ENCODE results near the gene JADE3.

JADE3 gene

DNA sequence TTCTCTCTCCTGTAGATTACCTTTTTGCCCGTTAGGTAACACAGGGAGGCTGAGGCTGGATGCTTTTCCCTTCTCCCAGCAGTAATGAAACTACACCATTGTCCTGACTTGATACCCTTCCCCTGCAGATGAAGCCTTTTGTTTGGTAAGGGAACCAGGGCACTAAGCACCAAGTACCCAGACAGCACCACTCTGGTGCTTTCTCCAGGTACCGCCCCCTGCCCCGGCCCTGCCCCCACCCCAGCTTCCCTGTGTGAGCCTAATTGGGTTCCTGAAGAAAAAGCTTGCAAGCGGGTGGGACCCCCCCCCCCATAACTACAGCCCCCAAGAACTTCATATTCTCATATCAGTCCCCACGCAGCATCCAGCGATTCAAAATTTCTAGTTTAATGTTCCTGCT is 79.8 kb downstream of the JADE3 start:
- in situ Hi-C loops (cut with MboI; ENCODE audit: low sequenced_read_pairs) = no loop called here

DNA sequence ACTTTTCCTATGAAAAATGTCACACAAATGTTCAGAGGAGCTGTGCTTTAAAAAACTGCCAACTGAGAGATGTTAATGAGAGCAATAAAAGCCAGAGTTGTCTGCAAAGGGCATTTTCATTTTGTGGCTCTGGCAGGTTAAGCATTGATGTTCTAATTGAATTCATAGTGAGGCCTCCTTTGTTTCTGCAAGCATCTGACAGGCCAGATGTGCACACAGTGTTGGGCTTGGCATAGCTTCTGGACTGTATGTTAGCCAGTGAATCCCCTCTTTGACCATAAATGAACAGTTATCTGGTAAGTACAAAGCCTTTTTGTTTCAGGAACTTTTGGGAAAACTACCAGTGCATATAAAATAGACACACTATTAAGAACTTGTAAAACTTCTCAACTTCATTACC is 81.9 kb downstream of the JADE3 start:
- in situ Hi-C loops (cut with MboI; ENCODE audit: low sequenced_read_pairs) = no loop called here

DNA sequence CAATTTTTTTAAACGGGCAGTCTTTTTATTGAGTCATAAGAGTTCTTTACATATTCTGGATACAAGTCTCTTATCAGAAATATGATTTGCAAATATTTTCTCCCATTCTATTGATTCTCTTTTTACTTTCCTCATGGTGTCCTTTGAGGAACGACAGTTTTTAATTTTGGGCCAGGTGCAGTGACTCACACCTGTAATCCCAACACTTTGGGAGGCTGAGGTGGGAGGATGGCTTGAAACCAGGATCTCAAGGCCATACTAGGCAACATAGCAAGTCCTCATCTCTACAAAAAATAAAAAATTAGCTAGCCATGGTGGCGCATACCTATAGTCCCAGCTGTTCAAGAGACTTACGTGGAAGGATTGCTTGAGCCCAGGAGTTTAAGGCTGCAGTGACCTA is 99.9 kb downstream of the JADE3 start:
- in situ Hi-C loops (cut with MboI; ENCODE audit: low sequenced_read_pairs) = no loop called here

DNA sequence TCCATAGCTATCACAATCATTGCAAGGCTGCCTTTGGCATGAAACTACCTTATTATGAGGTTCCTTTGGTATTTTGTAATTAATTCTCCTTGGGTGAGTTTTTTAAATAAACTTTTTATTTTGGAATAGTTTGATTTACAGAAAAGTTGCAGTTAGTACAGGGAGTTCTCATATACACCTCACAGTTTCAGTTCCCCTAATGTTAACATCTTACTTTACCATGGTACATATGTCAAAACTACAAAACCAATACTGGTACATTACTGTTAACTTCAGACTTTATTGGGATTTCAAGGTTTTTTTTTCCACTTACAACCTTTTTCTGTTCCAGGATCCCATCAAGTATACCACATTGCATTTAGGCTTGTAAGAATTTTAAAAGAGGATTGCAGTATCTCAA is 114.0 kb downstream of the JADE3 start:
- in situ Hi-C loops (cut with MboI; ENCODE audit: low sequenced_read_pairs) = no loop called here

DNA sequence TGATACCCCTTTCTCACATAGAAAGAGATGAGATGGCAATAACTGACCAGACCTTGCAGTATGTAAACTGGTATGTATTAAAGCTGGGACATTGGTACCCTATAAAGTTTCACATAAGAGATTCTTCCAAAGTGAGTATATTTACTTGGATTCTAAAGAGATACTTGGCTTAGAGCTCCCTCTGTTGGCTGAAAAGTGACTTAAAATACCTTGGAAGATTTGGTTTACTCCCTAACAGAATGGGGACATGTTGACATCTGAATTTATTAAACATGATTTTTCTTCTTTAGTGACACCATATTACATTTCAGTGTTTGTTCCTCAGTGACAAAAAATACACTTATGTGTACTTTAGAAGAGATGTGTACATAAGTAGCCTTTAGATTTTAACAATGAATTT is 118.1 kb downstream of the JADE3 start:
- in situ Hi-C loops (cut with MboI; ENCODE audit: low sequenced_read_pairs) = no loop called here

DNA sequence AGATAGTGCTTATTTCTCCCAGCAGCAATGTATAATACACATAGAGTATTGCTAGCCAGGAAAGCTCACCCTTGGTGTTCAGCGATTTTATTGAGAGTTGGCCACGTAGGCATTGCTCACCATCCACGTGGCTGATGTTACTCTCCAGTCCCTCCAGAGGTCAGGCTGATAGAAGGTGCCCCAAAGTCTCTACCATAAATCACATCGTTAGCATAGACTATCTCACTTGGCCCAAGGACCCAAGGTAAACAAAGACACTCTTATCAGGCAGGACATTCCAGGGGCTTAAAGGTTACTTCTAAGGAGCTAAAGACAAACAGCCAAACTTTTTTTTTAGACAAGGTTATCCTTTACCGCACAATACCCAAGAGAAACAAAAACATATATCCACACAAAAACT is 135.8 kb downstream of the JADE3 start:
- in situ Hi-C loops (cut with MboI; ENCODE audit: low sequenced_read_pairs) = no loop called here

DNA sequence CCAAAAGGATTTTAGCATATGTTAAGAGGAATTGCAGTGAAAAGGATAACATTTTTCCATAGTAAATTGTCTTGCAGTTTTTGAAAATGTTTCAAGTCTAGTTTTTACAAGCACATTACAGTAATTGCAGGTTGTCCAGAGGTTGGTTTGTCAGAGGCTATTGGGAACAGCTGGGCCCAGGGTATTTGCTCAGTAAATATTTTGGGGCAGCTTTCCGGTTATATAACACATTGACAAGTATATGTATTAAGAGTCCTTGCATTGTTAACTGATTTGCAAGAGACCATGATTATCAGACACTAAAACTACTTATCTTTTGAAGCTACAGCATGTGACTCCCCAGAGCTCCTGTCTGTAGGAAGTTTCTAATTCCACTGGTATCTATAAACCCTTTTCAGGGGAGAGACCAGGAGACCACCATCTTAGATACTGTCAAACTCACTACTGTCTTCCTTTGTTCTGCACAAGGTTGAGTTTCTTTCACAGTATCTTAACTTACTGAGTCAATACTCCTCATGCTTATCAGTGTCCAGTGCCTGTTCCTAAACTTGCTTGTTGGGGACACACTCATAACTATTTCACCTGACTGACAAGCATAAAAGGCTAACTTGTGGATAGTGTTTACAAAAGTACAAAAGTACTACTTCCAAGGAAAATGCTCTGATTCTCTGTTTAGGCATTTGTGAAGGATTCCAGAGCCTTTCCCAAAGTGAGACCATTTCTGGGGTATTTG is 147.1 kb downstream of the JADE3 start:
- in situ Hi-C loops (cut with MboI; ENCODE audit: low sequenced_read_pairs) = no loop called here

DNA sequence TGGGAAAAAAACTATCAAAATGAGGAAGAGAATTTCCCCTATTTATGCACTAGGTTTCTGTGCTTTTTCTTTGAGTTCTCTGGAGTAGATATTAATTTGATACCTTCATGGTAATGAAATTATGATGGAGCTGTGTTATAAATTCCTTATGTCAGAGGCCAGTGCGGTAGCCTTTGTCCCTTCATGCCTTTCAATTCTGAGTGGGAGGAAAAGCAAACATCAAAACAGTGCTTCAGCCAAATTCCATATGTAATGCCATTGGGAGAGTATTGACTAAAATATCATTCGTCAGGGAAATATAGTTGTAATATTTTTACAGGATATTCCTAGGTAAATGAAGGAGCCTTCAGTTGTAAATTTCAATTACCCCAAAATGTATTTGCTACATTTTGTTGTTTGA is 148.5 kb downstream of the JADE3 start:
- in situ Hi-C loops (cut with MboI; ENCODE audit: low sequenced_read_pairs) = no loop called here

DNA sequence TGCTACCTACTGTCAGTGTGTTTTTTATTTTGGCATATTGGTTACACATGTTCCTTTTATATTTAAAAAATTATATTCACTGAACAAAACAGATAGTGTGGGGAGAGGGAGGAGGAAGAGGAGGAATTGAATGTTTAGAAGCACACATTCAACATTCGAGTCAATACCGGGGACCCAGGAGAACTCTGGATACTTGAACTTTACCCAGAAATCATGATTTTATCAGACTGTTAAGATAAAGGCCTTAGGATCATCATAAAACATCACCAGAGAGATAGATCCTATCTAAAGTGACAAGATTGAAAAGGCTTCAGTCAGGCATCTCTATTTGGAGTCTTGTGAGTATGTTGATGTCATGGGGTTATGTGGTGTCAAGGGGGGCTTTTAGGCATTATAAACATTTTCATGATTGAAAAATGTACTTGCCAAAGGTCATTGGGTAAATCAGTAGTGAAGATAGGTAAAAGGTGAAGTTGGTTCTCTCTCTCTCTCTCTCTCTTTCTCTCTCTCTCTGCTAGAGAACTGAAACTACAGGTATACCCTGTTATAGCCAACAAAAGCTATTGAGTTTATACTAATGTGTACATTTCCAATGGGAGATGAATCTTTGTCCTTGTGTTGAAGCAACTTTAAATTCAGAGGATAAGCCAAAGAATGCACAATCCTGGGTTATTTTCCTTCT is 149.2 kb downstream of the JADE3 start:
- in situ Hi-C loops (cut with MboI; ENCODE audit: low sequenced_read_pairs) = no loop called here

DNA sequence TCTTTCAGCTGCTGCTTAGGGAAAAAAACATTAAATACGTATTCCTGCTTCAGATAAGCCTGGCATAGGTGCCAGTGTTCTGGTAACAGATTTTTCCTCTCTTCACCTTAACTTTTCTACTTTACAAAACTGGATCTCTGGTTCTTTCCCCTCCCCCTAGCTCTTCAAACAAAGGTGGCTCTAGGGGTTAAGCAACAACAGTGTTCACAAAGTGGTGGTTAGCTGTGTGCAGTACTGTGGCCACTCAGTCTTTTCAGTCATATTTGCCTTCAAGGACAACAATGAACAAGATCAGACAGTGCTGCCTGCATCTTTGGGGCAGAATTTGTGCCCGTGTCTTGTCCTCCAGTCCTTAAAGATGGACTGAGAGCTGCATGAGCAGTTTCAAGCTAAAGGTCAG is 151.0 kb downstream of the JADE3 start:
- in situ Hi-C loops (cut with MboI; ENCODE audit: low sequenced_read_pairs) = no loop called here

DNA sequence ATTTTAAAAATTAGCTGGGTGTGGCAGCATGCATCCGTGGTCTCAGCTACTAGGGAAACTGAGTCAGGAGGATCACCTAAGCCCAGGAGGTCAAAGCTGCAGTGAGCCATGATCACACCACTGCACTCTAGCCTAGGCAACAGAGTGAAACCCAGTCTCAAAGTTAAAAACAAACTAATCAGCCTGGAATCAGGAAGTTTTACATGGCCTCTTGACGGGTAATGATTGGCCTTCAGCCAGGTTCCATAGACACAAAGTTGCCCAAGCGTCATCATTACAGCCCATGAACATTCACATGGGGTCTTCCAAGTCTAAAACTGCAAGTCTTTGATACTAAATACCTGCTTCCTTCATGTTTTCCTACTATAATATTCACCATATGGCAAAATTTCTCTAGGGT is 156.0 kb downstream of the JADE3 start:
- in situ Hi-C loops (cut with MboI; ENCODE audit: low sequenced_read_pairs) = no loop called here

DNA sequence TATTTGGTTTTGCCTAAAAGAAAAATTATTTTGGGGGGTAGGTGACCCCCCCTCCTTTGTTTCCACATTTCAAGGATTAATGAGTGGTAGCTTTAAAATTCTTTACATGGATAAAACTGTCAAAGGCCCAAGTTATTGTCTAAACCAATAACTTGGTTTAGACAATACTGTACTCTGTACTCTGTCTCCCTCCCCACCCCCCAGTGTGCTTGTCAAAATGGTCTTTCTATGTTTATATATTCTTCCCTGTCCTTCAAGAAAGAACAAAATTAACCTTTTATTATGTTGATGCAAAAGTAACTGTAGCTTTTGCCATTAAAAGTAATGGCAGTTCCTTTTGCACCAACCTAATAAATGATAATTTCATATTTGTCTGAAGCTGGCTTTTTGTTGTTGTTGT is 156.5 kb downstream of the JADE3 start:
- in situ Hi-C loops (cut with MboI; ENCODE audit: low sequenced_read_pairs) = no loop called here

DNA sequence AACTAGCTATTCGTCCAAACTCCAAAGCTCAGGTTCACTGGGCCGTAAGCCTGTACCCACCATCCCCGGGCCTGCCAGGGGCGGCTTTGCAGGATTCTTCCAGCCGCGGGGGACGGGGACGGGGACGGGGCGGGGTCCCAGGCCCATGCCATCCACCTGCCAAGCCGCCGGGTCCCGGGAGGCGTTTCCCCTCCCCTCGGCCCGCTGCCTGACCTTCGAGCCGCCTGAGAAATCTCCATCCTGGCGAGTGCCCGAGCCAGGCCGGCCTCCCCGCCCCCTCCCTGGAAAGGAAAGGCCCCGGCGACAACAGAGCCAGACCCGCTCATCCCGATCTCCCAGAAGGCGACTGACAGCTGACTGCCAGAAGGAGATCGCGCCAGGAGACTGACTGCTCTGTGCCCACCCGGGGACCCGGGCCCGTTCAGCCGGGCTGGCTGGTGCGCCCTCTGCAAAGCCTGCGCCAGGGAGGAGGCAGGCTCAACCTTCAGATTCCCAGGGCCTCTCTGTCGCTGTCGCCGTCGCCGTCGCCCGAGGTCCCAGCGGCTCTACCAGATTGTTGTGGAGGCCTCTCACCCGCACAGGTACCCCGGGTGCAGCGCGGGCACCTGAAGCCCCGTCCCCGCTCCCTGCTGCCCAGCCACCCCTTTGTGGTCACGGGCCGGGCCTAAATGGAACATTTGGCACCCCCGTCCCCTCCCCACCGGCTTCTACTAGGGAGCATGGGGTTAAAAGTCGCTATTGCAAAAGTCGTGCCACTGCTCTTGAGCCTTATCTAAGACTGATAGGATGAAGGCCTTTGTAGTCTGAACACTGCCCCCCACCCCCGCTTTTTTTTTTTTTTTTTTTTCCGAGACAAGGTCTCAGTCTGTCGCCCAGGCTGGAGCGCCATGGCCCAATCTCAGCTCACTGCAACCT is 166.2 kb downstream of the JADE3 start, which contains the start of gene RGN:
Gene RGN (plus strand): TSS at position 315 of the 915 bp plus-strand sequence. CDS start 2,702 bp downstream, outside the sequence.
- in situ Hi-C loops (cut with MboI; ENCODE audit: low sequenced_read_pairs) = no loop called here

DNA sequence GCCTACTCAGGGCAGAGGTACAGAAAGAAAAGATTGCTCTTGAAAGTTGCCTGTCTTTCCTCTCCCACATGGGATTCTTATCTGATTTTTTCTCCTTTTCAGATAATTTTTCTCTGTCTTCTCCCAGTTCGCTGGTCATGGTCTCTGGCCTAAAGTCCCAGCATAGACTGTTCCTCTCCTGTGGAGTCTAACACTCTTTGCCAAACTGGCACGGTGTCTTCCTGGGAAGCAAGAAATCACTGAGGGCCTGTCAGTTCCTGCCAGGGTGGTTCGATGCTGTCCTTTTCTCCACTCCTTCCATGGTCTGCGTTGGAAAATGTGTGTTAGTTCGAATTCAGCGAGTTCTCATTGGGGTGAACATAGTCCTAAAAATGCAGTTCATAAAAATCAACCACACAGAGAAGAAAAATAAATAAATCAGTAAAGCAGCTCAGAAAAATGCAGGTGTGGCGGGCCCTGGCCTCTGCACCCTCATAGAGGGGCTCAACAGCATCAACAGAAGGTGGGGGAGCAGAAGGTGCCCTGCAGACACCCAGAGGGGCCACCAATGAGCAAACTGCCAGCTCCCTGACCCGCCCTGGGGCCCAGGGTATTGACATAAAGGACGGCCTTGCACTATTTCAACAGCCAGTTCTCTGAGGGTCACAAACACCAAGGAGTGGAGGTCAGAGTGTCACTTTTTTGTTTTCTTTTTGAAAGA is 168.1 kb downstream of the JADE3 start:
- in situ Hi-C loops (cut with MboI; ENCODE audit: low sequenced_read_pairs) = no loop called here

DNA sequence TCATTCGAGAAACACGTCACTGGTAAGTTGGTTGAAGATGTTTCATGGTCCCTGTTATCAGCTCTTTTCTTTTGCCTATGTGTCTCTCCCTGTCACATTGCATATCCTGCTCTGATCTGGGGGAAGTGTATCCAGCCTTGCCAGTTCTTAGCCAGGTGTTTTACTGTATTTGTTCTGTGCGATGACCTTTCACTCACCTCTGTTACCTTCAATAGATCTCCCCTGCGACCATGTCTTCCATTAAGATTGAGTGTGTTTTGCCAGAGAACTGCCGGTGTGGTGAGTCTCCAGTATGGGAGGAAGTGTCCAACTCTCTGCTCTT is 168.7 kb downstream of the JADE3 start:
- in situ Hi-C loops (cut with MboI; ENCODE audit: low sequenced_read_pairs) = no loop called here

DNA sequence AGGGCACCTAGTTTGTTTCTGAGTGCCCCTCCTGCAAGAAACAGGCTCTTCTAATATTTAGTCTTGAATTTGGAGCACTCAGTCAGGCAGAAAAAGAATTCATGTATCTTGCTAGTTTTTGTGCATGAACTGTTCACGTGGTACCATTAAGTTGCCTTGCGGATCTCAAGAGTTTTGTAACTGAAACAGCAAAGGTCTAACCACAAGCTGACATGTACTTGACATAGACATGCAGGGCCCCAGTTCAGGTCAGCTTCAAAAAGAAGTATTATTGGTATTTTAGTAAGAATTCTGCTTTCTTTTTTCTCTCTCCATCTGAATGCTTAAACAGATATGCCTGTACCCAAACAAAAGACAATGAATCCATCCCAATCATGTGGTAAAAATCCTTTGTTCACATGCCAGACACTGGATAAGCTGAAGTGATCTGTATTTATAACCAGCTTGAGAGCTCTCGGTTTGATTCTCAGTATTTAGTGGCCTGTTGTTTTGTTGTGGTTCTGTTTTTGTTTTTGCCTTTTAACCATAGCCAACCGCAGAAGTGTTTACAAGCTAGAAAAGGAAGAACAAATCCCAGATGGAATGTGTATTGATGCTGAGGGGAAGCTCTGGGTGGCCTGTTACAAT is 179.0 kb downstream of the JADE3 start:
- in situ Hi-C loops (cut with MboI; ENCODE audit: low sequenced_read_pairs) = no loop called here

DNA sequence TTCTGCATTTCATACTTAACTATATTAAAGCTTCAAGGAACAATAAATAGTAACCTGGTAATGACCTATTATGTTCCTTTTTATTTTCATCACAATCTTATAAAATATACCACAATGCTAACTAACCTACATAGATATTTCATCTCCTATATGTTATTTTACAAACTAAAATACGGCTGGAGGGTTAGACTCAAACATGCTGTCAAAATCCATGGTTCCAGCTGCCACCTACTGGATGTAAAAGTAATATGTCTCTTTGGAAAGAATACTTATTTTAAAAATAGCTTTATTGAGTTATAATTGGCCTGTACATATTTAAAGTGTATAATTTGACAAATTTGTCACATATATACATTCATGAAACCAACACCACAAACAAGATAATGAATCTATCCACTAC is 181.0 kb downstream of the JADE3 start:
- in situ Hi-C loops (cut with MboI; ENCODE audit: low sequenced_read_pairs) = no loop called here

DNA sequence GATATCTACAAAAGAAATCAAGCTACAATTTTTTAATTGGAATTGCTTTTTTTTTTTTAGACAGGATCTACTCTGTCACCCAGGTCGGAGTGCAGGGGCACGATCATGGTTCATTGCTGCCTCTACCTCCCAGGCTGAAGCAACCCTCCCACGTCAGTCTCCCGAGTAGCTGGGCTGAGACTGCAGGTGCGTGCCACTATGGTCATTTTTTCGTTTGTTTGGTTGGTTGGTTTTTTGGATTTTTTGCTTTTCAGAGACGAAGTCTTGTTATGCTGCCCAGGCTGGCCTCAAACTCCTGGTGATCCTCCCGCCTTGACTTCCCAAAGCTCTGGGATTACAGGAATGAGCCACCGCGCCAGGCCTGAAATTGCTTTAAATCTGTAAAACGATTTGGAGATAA is 181.6 kb downstream of the JADE3 start:
- in situ Hi-C loops (cut with MboI; ENCODE audit: low sequenced_read_pairs) = no loop called here

DNA sequence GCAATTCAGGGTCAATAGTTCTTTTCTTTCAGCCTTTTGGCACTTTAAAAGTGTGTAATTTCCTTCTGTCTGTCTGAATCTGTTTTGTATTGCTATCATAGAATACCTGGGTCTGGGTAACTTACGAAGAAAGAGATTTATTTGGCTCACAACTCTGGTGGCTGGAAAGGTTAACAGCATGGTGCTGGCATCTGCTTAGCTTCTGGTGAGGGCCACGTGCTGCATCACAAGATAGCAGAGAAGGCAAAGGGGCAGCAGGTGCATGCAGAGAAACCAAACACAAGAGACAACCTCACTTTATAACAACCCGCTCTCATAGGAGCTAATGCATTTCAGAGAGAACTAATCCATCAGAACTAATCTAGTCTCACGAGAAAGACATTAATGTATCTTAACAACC is 184.8 kb downstream of the JADE3 start:
- in situ Hi-C loops (cut with MboI; ENCODE audit: low sequenced_read_pairs) = no loop called here

DNA sequence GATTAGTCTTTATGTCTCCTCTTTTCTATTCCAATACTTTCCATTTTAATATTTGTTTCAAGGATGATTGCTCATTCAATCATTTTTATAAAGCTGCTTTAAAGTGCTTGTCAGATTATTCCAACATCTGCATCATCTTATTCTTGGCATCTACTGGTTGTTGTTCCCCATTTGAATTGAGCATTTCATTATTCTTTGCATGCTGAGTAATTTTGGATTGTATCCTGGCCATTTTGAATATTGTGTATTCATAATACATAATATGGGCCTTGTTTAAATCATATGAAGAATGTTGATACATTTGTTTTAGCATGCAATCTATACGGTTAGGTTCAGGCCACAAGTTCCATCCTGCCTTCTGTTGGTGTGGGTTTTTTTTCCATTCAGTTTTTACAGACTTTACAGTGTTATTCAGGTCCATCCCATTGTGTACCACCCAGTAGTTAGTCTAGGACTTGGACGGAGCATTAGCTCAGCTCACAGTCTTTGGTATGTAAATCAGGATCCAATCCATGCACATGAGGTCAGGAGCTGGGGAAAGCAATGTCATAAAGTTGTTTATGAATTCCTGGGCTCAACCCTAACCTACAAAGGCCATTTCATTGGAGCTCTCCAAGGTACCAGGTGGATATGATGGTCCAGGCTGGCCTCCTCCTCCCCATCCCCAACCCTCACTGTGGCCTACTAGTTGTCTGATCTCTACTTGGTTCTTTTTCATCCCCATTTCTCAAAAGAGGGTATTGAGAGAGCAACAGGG is 186.3 kb downstream of the JADE3 start:
- in situ Hi-C loops (cut with MboI; ENCODE audit: low sequenced_read_pairs) = no loop called here

Measured in HL-60/S4 treated with phorbol 12-myristate 13-acetate at 8.2 ng/mL for 4 days and 3 days (cell line).